HAP-1 (cell line): Measurements from ENCODE around the gene NELFB.

ENCODE experiments used
- DNase-seq, 2 experiments: peaks; one replicate each; pipeline ENCODE4 v3.0.0-alpha.2; 2016 to 2020; ENCODE audit warnings: low spot score in 2 of 2
- H3K27me3 ChIP-seq: fragments of 250-450 bp; sonication (Bioruptor Pico); 2 replicates; pipeline ENCODE4 v1.5.1; 2020; ENCODE audit warnings: low read depth, mild to moderate bottlenecking, moderate library complexity
- H3K36me3 ChIP-seq: fragments of 250-450 bp; sonication (Bioruptor Pico); replicated peaks from 2 replicates; pipeline ENCODE4 v1.5.1; 2020; ENCODE audit warnings: mild to moderate bottlenecking
- H3K4me1 ChIP-seq: fragments of 250-450 bp; sonication (Bioruptor Pico); 2 replicates; pipeline ENCODE4 v1.5.1; 2020; ENCODE audit warnings: mild to moderate bottlenecking
- H3K4me3 ChIP-seq: fragments of 250-450 bp; sonication (Bioruptor Pico); 2 replicates; pipeline ENCODE4 v1.5.1; 2020; ENCODE audit warnings: mild to moderate bottlenecking, moderate library complexity
- H3K9me3 ChIP-seq: fragments of 250-450 bp; sonication (Bioruptor Pico); 2 replicates; pipeline ENCODE4 v1.5.1; 2020; ENCODE audit warnings: mild to moderate bottlenecking, moderate library complexity
- in situ Hi-C: fragments of 300-500 bp; cut with MboI; formaldehyde crosslinking; loops from 3 replicates; pipeline ENCODE4 v1.14.3; 2020; ENCODE audit warnings: low sequenced_read_pairs, inconsistent platforms, mixed read lengths

NELFB gene

GRCh38 chr9:137311986-137312851, 57.1 kb downstream of the NELFB start:
- in situ Hi-C loops = no loop called here
- no peaks in the 10 kb centered on the region for H3K4me1 ChIP-seq
- no peak for DNase-seq
- no peaks in the 10 kb centered on the region for H3K36me3 ChIP-seq
- H3K27me3 ChIP-seq = no peaks in the 10 kb centered on the region
- H3K9me3 ChIP-seq = no peaks in the 10 kb centered on the region
- no peak overlapping the region for H3K4me3 ChIP-seq

DNA sequence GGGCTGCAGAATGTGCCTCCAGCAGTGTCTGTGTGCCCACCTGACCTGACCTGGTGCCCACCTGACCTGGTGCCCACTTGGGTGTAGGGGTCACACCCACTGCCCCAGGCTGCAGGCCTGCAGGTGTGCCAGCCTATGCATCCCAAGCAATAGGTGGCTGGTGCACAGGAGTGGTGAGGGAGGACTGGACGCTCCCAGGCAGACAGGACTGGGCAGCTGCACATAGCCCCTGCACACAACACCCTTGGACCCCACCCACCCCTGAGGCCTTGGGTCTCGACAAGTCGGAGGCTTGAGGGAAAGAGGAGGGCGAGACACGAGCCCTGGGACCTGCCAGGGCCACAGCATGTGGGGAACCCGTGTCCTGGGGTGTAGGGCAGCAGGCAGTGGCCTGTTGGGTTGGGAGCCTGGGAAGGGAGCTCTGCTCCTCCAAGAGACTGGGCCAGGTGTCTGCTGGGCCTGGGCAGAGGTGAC, 57.8 kb downstream of the NELFB start:
- Histone ChIP-seq H3K36me3 (no peaks in the 10 kb centered on the region), H3K4me3 (no peak overlapping the region), H3K4me1 (no peaks in the 10 kb centered on the region), H3K9me3 (no peaks in the 10 kb centered on the region), H3K27me3 (no peaks in the 10 kb centered on the region)
- in situ Hi-C loops = no loop called here
- DNase-seq = no peak

GRCh38 chr9:137313326-137313936, 58.3 kb downstream of the NELFB start:
- in situ Hi-C loops = no loop called here
- no peaks in the 10 kb centered on the region for H3K27me3 ChIP-seq
- H3K9me3 ChIP-seq = no peaks in the 10 kb centered on the region
- H3K4me3 ChIP-seq = no peak overlapping the region
- H3K4me1 ChIP-seq = no peaks in the 10 kb centered on the region
- H3K36me3 ChIP-seq = no peaks in the 10 kb centered on the region
- no peak for DNase-seq

GRCh38 chr9:137313956-137314560, 58.9 kb downstream of the NELFB start:
- in situ Hi-C loops = no loop called here

DNA sequence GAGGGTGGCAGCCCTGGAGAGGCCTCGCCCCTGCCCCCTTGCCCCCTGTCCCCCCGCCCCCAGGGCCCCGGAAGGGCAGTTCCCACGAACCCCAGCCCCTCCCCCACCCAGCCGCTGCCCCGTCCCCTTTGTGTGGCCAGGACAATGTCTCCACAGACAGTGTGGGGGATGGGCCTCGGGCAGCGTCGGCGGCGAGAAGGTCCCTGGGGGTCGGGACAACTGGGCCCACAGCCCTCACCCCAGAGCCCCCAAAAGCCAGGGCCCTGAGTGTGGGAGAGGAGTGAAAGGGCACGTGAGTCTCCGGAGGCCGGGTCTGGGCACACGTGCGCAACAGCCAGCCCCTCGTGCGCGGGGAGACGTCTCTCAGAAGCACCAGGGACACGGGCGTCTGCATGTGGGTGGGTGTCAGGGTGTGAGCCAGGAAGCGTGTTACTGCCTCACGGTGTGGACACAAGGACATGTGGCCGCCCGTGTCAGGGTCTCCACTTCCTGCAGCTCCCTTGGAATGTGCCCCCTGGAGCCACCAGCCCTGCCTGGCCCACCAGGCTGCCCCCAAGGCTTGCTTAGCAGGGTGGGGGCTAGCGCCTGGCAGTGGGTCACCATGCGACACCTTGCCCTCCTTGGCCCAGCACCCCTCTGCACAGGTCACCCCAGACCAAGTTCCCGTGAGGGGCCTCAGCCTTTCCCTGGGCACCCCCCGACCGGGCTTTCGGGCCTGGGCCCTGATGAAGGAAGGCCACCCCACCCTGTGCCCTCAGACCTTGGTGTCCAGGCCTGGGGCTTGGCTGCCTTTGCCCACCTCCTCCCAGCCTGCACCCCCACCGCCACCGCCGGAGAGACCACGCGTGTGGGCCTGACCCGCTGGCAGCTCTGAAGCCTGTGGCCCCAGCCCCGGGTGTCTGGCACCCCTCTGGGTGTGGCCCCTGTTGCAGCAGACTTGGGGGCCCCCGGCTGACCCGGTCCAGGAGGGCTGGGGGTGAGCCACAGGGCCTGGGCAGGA, 59.7 kb downstream of the NELFB start:
- no peak overlapping the region for H3K4me3 ChIP-seq
- H3K36me3 ChIP-seq = no peaks in the 10 kb centered on the region
- no peaks in the 10 kb centered on the region for H3K27me3 ChIP-seq
- DNase-seq = peak in 1 of 2 experiments; percentile 10
- in situ Hi-C loops = no loop called here
- H3K4me1 ChIP-seq = no peaks in the 10 kb centered on the region
- no peaks in the 10 kb centered on the region for H3K9me3 ChIP-seq

More at GRCh38 chr9:137313956-137314560, 58.9 kb downstream of the NELFB start:
- no peaks in the 10 kb centered on the region for H3K9me3 ChIP-seq
- H3K27me3 ChIP-seq = no peaks in the 10 kb centered on the region
- H3K4me1 ChIP-seq = no peaks in the 10 kb centered on the region
- no peak for DNase-seq
- no peaks in the 10 kb centered on the region for H3K36me3 ChIP-seq
- no peak overlapping the region for H3K4me3 ChIP-seq

DNA sequence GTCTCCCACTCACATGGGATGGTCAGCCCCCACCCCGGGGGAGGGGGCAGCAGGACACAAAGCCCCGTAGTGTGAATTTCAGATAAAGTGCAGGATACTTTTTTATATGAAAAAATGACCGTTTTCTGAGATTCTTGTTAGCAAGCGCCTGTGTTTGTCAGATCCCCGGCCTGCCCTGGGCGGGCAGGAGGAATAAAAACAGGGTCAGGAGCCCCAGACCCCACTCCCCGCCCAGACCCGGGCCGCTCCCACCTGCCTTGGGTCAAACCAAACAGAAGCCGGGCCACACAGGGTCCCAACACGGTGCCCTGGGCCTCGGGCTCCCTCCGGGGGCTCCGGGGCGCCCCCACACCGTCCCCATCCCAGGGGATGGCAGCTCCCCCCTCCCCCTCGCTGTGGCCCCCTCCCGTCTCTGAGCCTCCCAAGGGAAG, 60.5 kb downstream of the NELFB start:
- H3K4me1 ChIP-seq = no peaks in the 10 kb centered on the region
- H3K4me3 ChIP-seq = no peak overlapping the region
- peak in 1 of 2 experiments; percentile 6 for DNase-seq
- in situ Hi-C loops = no loop called here
- no peaks in the 10 kb centered on the region for H3K27me3 ChIP-seq
- no peaks in the 10 kb centered on the region for H3K9me3 ChIP-seq
- no peaks in the 10 kb centered on the region for H3K36me3 ChIP-seq

DNA sequence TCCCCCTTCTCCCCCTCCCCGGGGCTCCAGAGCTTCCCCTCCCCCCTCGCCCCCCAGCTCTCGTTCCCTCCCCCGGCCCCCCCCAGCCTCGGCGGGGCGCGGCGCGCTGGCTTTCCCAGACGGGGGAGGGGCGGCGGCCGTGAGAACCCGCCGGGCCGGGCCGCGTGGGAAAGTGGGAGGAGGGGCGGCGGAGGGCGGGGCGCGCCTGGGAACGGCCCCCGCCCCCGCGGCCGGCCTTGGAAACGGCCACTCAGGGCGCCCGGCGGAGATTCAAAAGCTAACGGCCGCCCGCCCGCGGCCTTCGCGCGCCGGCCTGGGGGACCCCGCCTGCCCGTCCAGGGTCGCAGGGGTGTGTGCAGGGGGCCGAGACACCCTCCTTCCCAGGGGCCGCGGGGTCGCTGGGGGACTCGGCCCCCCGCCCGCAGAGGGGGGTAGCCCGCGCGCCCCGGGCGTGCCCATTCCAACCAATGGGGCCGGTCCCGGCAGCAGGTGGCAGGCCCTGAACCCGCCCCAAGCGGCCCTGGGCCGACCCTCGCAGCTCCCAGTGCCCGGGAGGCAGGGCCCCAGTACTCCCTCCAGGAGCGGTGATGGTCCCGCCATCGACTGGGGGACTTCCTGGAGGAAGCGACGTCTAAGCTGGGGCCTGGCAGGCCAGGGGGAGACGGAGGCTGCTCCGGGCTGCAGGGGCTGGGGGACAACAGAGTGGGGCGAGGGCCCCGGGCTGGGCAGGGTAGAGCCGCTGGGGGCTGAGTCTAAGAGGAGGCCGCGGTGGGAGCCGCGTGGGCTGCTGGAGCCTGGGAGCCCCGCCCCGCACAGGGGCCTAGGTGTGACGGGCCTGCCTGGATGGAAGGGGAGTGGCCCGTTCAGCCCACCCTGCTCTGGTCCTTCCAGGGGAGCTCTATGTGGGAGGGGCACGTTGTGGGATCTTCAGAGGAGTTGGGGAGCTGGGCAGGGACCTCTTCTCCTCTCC, 61.2 kb downstream of the NELFB start:
- Histone ChIP-seq H3K27me3 (no peaks in the 10 kb centered on the region), H3K4me3 (no peak overlapping the region), H3K36me3 (no peaks in the 10 kb centered on the region), H3K4me1 (no peaks in the 10 kb centered on the region), H3K9me3 (no peaks in the 10 kb centered on the region)
- in situ Hi-C loops = no loop called here
- peak in 1 of 2 experiments; percentile 34 for DNase-seq

DNA sequence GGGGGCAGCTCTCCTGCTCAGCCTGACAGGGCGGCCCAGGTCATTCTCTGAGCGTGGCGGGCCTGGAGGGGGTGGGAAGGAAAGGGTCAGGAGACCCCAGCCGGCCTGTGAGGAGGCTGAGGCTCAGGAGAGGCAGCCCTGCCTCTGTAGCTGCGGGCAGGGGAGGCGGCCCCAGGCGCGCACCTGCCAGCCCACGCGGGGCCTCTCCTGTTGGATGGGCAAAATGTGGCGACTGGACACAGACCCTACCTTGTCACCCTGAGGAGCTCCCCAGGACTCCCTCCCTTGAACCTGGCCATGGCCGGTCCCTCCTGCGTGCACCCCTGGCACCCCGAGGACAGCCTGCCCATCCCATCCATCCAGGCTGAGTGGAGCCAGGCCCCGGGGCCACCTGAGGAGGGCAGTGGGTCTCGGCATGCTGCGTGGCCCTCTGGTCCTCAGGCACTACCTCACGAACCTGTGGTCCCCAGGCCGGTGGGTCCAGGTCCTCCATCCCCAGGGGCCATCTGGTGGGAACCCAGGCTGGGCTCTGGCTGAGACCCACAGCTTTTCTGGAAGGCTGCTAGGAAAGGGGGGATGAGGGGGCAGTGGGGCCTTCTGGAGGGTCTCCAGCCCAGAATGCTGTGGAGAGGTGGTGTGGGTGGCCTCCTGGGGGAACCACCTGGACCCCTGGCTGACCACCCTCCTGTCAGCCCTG, 62.0 kb downstream of the NELFB start:
- Histone ChIP-seq H3K4me1 (no peaks in the 10 kb centered on the region), H3K9me3 (no peaks in the 10 kb centered on the region), H3K36me3 (no peaks in the 10 kb centered on the region), H3K27me3 (no peaks in the 10 kb centered on the region), H3K4me3 (no peak overlapping the region)
- DNase-seq = no peak
- in situ Hi-C loops = no loop called here

GRCh38 chr9:137317718-137318511, 62.8 kb downstream of the NELFB start:
- H3K27me3 ChIP-seq = no peaks in the 10 kb centered on the region
- in situ Hi-C loops = no loop called here
- DNase-seq = no peak
- no peaks in the 10 kb centered on the region for H3K9me3 ChIP-seq
- H3K4me3 ChIP-seq = no peak overlapping the region
- H3K36me3 ChIP-seq = no peaks in the 10 kb centered on the region
- H3K4me1 ChIP-seq = no peaks in the 10 kb centered on the region

DNA sequence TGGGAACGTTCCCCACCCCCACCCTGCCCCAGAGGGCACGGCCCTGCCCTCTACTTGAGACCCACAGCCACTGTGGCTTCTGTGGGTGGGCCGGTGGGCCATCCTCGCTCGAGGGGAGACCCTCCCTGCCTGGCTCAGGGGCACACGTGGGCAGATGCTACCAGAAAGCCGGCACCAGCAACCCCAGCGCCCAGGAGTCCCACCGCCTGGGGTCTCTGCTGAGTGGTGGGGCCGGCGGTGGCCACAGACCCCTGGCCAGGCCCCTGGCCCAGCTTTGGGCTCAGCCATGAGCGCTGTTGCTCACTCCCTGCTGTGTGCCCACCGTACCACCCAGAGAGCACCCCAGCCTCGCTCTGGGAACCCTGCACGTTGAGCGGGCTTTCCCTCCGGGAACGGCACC, 63.5 kb downstream of the NELFB start:
- in situ Hi-C loops = no loop called here
- Histone ChIP-seq H3K36me3 (no peaks in the 10 kb centered on the region), H3K4me1 (no peaks in the 10 kb centered on the region), H3K9me3 (no peaks in the 10 kb centered on the region), H3K4me3 (no peak overlapping the region), H3K27me3 (no peaks in the 10 kb centered on the region)
- no peak for DNase-seq

- no peaks in the 10 kb centered on the region for H3K9me3 ChIP-seq
- in situ Hi-C loops = no loop called here
- H3K27me3 ChIP-seq = no peaks in the 10 kb centered on the region
- no peak for DNase-seq
- H3K36me3 ChIP-seq = no peaks in the 10 kb centered on the region
- H3K4me1 ChIP-seq = no peaks in the 10 kb centered on the region
- no peak overlapping the region for H3K4me3 ChIP-seq
These were observed 64.0 kb downstream of the NELFB start for GRCh38 chr9:137319011-137319738.
